Spleen (tissue), 7 donors: Measurements from ENCODE around the gene ACTC1.

Experiments
- CTCF ChIP-seq, 11 experiments: fragments of 200-600 bp in 7 of 11; fragments of 450-650 bp in 4 of 11; sonication (generic) in 4 of 11; IDR thresholded peaks in 8 of 11; conservative IDR thresholded peaks in 3 of 11; 1 replicate in 7 of 11; 2 replicates in 4 of 11; pipeline versions ENCODE4 v1.4.0 to v1.8.0; 2016 to 2021; ENCODE audit warnings: antibody characterized with exemption in 11 of 11, inconsistent platforms in 4 of 11, mild to moderate bottlenecking in 1 of 11
- POLR2A ChIP-seq, 3 donors: fragments of 450-650 bp; IDR thresholded peaks; one replicate each; pipeline ENCODE4 v1.5.1; 2017; ENCODE audit warnings: antibody characterized with exemption in 3 of 3, mild to moderate bottlenecking in 1 of 3
- donor health status: DM: no; HTN: no; CAD: no; lungs with moderate emphysema.
- donor health status: DM: no; HTN: no; CAD: no.
- donor health status: DM: no; HTN: no; CAD: no.

GRCh38 chr15:34790121-34790520, 5.2 kb downstream of the ACTC1 start:
- TF ChIP-seq CTCF (IDR thresholded peaks at IDR 0.05 in 8 of 11, conservative IDR thresholded peaks at IDR 0.05 in 3 of 11), result no peak
- TF ChIP-seq POLR2A (IDR thresholded peaks at IDR 0.05), result no peak
